ENCODE data around the gene CCDC124. TPM values are rescaled to one million over a fixed set of nuclear protein-coding genes. Genes with fewer than 3 reads are reported as not detected.

CCDC124 gene
- total RNA-seq, 1 experiment from 2014 or later = 55.2 TPM

Other genes with a start within 250 kb of the CCDC124 start
- not detected in 2 replicates for gene UNC13A, start 244.7 kb upstream of the CCDC124 start, total RNA-seq (2014; rRNA removed; shearing (Covaris generic))
- 8.1 and 9.0 TPM in 2 replicates for gene MAP1S, start 213.5 kb upstream of the CCDC124 start, total RNA-seq (2014; rRNA removed; shearing (Covaris generic))
- gene FCHO1, start 181.5 kb upstream of the CCDC124 start, total RNA-seq (2014; rRNA removed; shearing (Covaris generic)) = 0.63 TPM in 1 of 2 replicates, not detected in the other
- not detected in 2 replicates for gene B3GNT3, start 137.9 kb upstream of the CCDC124 start, total RNA-seq (2014; rRNA removed; shearing (Covaris generic))
- gene INSL3, start 111.5 kb upstream of the CCDC124 start, total RNA-seq (2014; rRNA removed; shearing (Covaris generic)) = not detected in 2 replicates
- 5.4 and 6.9 TPM in 2 replicates for gene JAK3, start 85.0 kb upstream of the CCDC124 start, total RNA-seq (2014; rRNA removed; shearing (Covaris generic))
- gene RPL18A, start 73.1 kb upstream of the CCDC124 start, total RNA-seq (2014; rRNA removed; shearing (Covaris generic)) = 821 and 921 TPM in 2 replicates
- not detected in 2 replicates for gene SLC5A5, start 61.1 kb upstream of the CCDC124 start, total RNA-seq (2014; rRNA removed; shearing (Covaris generic))
- not detected in 2 replicates for gene KCNN1, start 34.1 kb downstream of the CCDC124 start, total RNA-seq (2014; rRNA removed; shearing (Covaris generic))
- gene ARRDC2, start 75.2 kb downstream of the CCDC124 start, total RNA-seq (2014; rRNA removed; shearing (Covaris generic)) = 21.4 and 41.9 TPM in 2 replicates
- 0.21 TPM in 1 of 2 replicates, not detected in the other for gene IL12RB1, start 153.9 kb downstream of the CCDC124 start, total RNA-seq (2014; rRNA removed; shearing (Covaris generic))
- gene MAST3, start 164.8 kb downstream of the CCDC124 start, total RNA-seq (2014; rRNA removed; shearing (Covaris generic)) = 1.2 and 2.3 TPM in 2 replicates
- 24.2 and 35.0 TPM in 2 replicates for gene PIK3R2, start 220.1 kb downstream of the CCDC124 start, total RNA-seq (2014; rRNA removed; shearing (Covaris generic))
- 2.7 TPM in 1 of 2 replicates, not detected in the other for gene IFI30, start 240.8 kb downstream of the CCDC124 start, total RNA-seq (2014; rRNA removed; shearing (Covaris generic))